ENCODE results near the gene CPLX1. TPM values are rescaled to one million over a fixed set of nuclear protein-coding genes. Genes with fewer than 3 reads are reported as not detected.

The CPLX1 gene
- total RNA-seq, 1 experiment from 2014 or later: 3.1 TPM

DNA sequence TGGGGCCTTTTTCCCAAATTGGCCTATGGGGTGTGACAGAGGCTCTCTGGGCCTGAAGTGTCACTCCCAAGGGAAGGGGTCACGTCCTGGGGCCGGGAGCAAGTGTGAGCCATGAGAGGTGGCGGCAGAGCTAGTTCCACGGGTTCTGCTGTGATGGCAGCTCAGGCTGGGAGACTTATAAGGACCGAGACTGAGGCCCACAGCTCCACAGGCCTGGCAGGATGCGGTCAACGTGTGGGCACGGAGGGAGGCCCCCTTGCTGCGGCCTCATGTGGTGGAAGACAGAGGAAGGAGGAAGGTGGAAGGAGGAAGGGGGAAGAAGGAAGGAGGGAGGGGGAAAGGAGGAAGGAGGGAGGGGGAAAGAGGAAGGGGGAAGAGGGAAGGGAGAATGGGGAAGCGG, 7.2 kb upstream of the CPLX1 start:
- Histone ChIP-seq H3K9me3 (ENCODE audit: low read length) (no peaks in the 10 kb centered on the region), H3K27me3 (ENCODE audit: low read length) (no peaks in the 10 kb centered on the region), H2AFZ (ENCODE audit: low read length) (no peak overlapping the region), H3K9me2 (replicated peaks; ENCODE audit: insufficient read depth, low read length) (no peaks in the 10 kb centered on the region), H3K4me1 (ENCODE audit: low read length) (no peaks in the 10 kb centered on the region), H3K27ac (ENCODE audit: low read length) (no peak overlapping the region), H4K20me1 (ENCODE audit: insufficient read depth, low read depth, low read length) (no peaks in the 10 kb centered on the region), H3K4me2 (ENCODE audit: low read depth, low read length, poor library complexity, severe bottlenecking) (no peak overlapping the region), H3K9ac (ENCODE audit: low read length) (no peak overlapping the region), H3K79me2 (ENCODE audit: low read length) (no peaks in the 10 kb centered on the region), H3K4me3 (ENCODE audit: low read length) (no peak overlapping the region), H3K36me3 (ENCODE audit: insufficient read depth, low read length) (no peaks in the 10 kb centered on the region)
- no peak for DNase-seq

DNA sequence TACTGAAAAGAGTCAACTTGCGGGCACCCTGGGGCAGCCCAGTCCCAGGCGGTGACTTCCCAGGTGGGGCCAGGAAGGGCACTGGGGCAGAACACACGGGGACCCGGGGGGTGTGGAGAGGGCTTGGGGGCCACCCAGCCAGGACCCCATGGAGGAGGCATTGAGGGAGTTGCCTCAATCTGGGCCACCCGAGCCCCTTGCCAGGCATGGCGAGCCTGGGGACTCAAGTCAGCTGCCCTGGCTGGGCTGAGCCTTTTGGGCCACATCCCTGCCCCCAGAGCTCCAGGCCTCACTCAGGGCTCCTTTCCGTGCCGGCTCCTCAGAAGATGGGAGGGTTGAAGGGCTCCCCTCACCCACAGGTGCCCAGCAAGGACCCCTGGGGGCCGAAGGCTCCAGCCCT, 6.6 kb upstream of the CPLX1 start:
- no peak for DNase-seq
- Histone ChIP-seq H3K79me2 (ENCODE audit: low read length) (no peaks in the 10 kb centered on the region), H3K9me3 (ENCODE audit: low read length) (no peaks in the 10 kb centered on the region), H2AFZ (ENCODE audit: low read length) (no peak overlapping the region), H3K9ac (ENCODE audit: low read length) (no peak overlapping the region), H4K20me1 (ENCODE audit: insufficient read depth, low read depth, low read length) (no peaks in the 10 kb centered on the region), H3K4me1 (ENCODE audit: low read length) (no peaks in the 10 kb centered on the region), H3K36me3 (ENCODE audit: insufficient read depth, low read length) (no peaks in the 10 kb centered on the region), H3K9me2 (replicated peaks; ENCODE audit: insufficient read depth, low read length) (no peaks in the 10 kb centered on the region), H3K4me3 (ENCODE audit: low read length) (no peak overlapping the region), H3K27me3 (ENCODE audit: low read length) (no peaks in the 10 kb centered on the region), H3K27ac (ENCODE audit: low read length) (no peak overlapping the region), H3K4me2 (ENCODE audit: low read depth, low read length, poor library complexity, severe bottlenecking) (no peak overlapping the region)

DNA sequence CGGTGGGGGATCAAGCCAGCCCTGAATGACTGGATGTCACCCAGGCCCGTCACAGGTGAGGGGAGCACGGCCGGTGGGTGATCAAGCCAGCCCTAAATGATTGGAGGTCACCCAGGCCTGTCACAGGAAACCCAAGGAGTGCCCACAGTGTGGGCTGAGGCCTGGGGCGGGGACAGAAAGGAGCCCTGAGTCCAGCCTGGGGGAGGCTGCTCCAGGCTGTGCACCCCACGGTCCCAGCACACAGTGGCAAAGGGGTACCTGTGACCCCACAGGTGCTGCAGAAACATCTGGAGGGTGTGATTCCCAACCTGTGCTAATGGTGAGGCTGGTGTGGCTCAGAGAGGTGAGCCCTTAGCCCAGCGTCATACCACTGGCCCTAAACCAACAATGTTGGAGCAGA, 6.2 kb upstream of the CPLX1 start:
- DNase-seq: no peak
- Histone ChIP-seq H2AFZ (ENCODE audit: low read length) (no peak overlapping the region), H3K9me2 (replicated peaks; ENCODE audit: insufficient read depth, low read length) (no peaks in the 10 kb centered on the region), H3K4me3 (ENCODE audit: low read length) (no peak overlapping the region), H3K9me3 (ENCODE audit: low read length) (no peaks in the 10 kb centered on the region), H3K27me3 (ENCODE audit: low read length) (no peaks in the 10 kb centered on the region), H3K36me3 (ENCODE audit: insufficient read depth, low read length) (no peaks in the 10 kb centered on the region), H3K4me2 (ENCODE audit: low read depth, low read length, poor library complexity, severe bottlenecking) (no peak overlapping the region), H3K79me2 (ENCODE audit: low read length) (no peaks in the 10 kb centered on the region), H3K27ac (ENCODE audit: low read length) (no peak overlapping the region), H4K20me1 (ENCODE audit: insufficient read depth, low read depth, low read length) (no peaks in the 10 kb centered on the region), H3K9ac (ENCODE audit: low read length) (no peak overlapping the region), H3K4me1 (ENCODE audit: low read length) (no peaks in the 10 kb centered on the region)

DNA sequence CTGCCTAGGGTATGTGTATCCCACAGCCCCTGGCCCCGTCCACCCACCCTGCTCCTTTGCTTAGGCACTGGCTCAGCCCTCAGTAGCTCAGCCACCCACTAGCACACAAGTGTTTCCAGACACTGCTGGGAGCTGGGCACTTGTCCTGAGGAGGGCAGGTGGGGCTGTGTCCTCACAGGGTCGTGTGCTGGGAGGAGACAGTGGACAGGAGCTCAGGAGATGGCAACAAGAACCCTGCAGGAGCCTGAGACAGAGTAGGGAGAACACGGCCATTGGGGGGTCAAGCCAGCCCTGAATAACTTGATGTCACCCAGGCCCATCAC, 5.5 kb upstream of the CPLX1 start:
- no peak overlapping the region for H2AFZ ChIP-seq (ENCODE audit: low read length)
- DNase-seq: no peak
- no peaks in the 10 kb centered on the region for H3K4me1 ChIP-seq (ENCODE audit: low read length)
- H3K27me3 ChIP-seq (ENCODE audit: low read length): no peaks in the 10 kb centered on the region
- no peaks in the 10 kb centered on the region for H3K9me2 ChIP-seq (replicated peaks; ENCODE audit: insufficient read depth, low read length)
- H3K9me3 ChIP-seq (ENCODE audit: low read length): no peaks in the 10 kb centered on the region
- no peak overlapping the region for H3K27ac ChIP-seq (ENCODE audit: low read length)
- H4K20me1 ChIP-seq (ENCODE audit: insufficient read depth, low read depth, low read length): no peaks in the 10 kb centered on the region
- no peak overlapping the region for H3K4me3 ChIP-seq (ENCODE audit: low read length)
- H3K36me3 ChIP-seq (ENCODE audit: insufficient read depth, low read length): no peaks in the 10 kb centered on the region
- H3K9ac ChIP-seq (ENCODE audit: low read length): no peak overlapping the region
- no peaks in the 10 kb centered on the region for H3K79me2 ChIP-seq (ENCODE audit: low read length)
- H3K4me2 ChIP-seq (ENCODE audit: low read depth, low read length, poor library complexity, severe bottlenecking): no peak overlapping the region

DNA sequence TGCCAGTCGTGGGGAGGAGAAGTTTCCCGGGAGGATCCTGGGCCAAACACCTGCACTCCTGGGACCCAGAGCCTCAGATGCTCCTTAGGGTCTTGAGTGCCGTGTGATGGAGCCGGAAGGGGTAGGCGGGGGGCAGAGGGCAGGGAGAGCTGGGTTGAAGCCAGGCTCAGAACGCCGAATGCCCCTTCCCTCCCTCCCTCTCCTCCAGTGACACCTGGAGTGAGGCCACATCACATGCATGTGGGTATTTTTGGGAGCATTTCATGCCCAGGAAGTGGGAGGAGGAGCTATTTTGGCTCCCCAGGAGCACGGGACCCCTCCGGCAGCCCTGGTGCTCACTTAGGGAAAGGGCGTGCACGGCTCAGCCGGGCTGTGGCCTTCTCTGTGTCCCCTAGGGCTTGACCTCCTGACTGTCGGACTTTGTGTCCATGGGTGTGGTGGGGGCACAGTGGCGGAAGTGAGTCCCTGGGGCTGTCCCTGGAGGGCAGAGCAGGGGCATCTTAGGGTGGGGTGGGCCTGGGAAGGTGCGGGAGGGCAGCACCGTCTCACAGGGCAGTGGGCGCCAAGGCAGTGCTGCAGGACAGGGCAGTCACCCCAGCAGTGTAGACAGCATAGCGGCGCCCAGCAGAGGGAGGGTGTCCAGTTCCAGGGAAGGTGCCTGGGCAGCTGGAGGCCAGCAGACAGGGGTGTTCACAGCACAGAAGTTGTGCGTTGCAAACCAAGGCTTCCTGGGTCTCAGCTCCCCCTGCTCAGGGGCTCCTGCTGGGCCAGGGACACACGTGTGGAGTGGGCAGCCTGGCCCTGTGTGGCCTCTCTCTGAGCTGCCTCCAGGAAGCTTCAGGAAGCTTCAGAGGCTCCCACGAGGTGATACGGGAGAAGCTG, 4.9 kb upstream of the CPLX1 start:
- Histone ChIP-seq H3K9me2 (replicated peaks; ENCODE audit: insufficient read depth, low read length) (no peaks in the 10 kb centered on the region), H3K36me3 (ENCODE audit: insufficient read depth, low read length) (no peaks in the 10 kb centered on the region), H3K4me2 (ENCODE audit: low read depth, low read length, poor library complexity, severe bottlenecking) (no peak overlapping the region), H3K27ac (ENCODE audit: low read length) (no peak overlapping the region), H3K4me3 (ENCODE audit: low read length) (no peak overlapping the region), H2AFZ (ENCODE audit: low read length) (no peak overlapping the region), H3K4me1 (ENCODE audit: low read length) (no peaks in the 10 kb centered on the region), H3K79me2 (ENCODE audit: low read length) (no peaks in the 10 kb centered on the region), H4K20me1 (ENCODE audit: insufficient read depth, low read depth, low read length) (no peaks in the 10 kb centered on the region), H3K27me3 (ENCODE audit: low read length) (no peaks in the 10 kb centered on the region), H3K9ac (ENCODE audit: low read length) (no peak overlapping the region), H3K9me3 (ENCODE audit: low read length) (no peaks in the 10 kb centered on the region)
- DNase-seq: no peak

DNA sequence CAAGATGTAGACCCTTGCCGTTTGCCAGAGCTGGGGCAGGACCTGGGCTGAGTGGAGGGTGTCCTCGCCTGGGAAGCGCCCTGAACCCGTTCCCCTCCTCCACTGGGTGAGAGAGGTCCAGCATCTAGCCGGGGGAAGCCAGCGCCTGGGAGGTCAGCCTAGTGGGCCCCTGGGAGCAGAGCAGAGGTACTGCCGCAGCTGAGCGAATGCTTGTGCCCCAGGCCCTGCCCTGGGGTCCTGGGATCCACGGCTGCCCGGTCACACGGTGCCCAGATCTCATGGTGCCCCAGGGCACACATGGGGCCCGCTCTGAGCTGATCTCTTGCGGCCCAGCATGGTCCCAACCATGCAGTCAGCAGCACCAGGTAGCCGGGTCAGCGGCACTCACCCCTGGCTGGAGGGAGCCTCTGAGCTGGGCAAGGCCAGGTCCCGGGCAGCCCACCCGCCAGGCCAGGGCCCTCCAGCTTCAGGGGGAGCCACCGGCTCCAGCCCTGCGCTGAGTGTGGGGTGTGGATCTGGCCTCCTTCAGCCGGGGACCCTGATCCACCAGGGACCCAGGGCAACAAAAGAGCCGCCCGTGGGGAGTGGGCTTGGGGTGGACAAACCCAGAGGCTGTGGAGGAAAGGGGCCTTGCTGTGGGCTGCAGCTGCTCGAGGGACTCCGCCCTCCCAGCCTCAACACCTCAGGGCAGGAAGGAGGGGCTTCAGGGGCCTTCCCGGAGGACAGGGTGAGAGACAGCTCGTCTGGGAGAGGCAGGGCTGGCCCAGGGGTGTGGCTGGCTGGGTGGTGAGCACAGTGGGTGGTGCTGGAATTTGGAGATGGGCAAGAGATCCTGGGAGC, 4.1 kb upstream of the CPLX1 start:
- Histone ChIP-seq H3K9ac (ENCODE audit: low read length) (no peak overlapping the region), H3K27ac (ENCODE audit: low read length) (no peak overlapping the region), H4K20me1 (ENCODE audit: insufficient read depth, low read depth, low read length) (no peaks in the 10 kb centered on the region), H3K4me2 (ENCODE audit: low read depth, low read length, poor library complexity, severe bottlenecking) (no peak overlapping the region), H2AFZ (ENCODE audit: low read length) (no peak overlapping the region), H3K36me3 (ENCODE audit: insufficient read depth, low read length) (no peaks in the 10 kb centered on the region), H3K79me2 (ENCODE audit: low read length) (no peaks in the 10 kb centered on the region), H3K4me3 (ENCODE audit: low read length) (no peak overlapping the region), H3K27me3 (ENCODE audit: low read length) (no peaks in the 10 kb centered on the region), H3K4me1 (ENCODE audit: low read length) (no peaks in the 10 kb centered on the region), H3K9me2 (replicated peaks; ENCODE audit: insufficient read depth, low read length) (no peaks in the 10 kb centered on the region), H3K9me3 (ENCODE audit: low read length) (no peaks in the 10 kb centered on the region)
- no peak for DNase-seq

DNA sequence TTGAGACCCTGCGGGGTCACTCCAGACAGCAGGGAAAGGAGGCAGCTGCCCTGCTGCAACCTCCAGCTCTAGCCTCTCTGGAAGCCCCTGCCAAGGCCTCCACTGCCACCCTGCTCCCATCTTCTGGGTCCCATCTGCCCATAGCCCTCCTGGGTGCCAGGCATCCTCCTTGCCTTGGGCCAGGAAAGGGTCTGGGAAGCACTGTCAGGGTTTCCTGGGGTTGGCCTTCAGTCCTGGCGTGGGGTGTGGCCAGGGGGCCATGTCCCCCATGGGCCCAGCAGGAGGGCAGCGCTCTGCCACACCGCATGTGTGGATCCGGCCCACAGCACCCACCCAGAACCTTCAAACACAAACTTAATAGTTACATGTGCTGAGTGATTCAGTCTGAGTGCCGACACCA, 3.4 kb upstream of the CPLX1 start:
- no peak overlapping the region for H2AFZ ChIP-seq (ENCODE audit: low read length)
- no peaks in the 10 kb centered on the region for H3K9me3 ChIP-seq (ENCODE audit: low read length)
- no peak overlapping the region for H3K9ac ChIP-seq (ENCODE audit: low read length)
- no peak overlapping the region for H3K27ac ChIP-seq (ENCODE audit: low read length)
- H3K36me3 ChIP-seq (ENCODE audit: insufficient read depth, low read length): no peaks in the 10 kb centered on the region
- H3K4me2 ChIP-seq (ENCODE audit: low read depth, low read length, poor library complexity, severe bottlenecking): no peak overlapping the region
- no peaks in the 10 kb centered on the region for H3K4me1 ChIP-seq (ENCODE audit: low read length)
- H3K27me3 ChIP-seq (ENCODE audit: low read length): no peaks in the 10 kb centered on the region
- no peaks in the 10 kb centered on the region for H3K79me2 ChIP-seq (ENCODE audit: low read length)
- H3K4me3 ChIP-seq (ENCODE audit: low read length): no peak overlapping the region
- no peaks in the 10 kb centered on the region for H4K20me1 ChIP-seq (ENCODE audit: insufficient read depth, low read depth, low read length)
- no peak for DNase-seq
- H3K9me2 ChIP-seq (replicated peaks; ENCODE audit: insufficient read depth, low read length): no peaks in the 10 kb centered on the region

DNA sequence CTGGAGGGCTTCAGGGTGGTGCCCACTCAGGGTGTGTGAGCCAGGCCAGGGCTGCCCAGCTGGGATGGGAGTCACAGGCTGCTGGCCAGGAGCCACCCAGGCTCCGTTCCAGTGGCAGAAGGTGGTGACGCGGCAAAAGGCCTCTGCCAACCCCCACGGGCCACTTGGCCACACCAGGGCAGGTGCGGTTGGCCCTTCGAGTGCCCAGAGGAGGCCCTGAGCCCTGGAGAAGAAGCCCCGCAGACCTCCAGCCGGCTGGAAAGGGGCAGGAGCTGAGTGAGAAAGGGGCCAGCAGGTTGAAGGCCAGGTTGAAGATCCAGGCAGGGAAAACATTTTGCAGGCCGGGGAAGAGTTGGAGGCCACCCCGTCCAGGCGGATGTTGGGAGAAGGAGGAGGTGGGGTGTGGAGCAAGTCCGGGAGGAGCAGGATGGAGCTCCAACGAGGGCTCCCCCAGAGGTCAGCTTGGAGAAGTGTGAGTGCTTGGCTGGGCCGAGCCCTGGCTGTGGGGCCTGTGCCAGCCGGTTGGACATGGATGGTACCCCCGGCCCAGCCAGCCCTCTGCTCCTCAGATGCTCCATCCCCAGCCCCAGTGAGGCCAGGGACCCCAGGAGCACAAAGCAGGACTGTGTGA, 2.8 kb upstream of the CPLX1 start:
- H3K36me3 ChIP-seq (ENCODE audit: insufficient read depth, low read length): no peaks in the 10 kb centered on the region
- no peak overlapping the region for H3K4me3 ChIP-seq (ENCODE audit: low read length)
- no peak overlapping the region for H3K9ac ChIP-seq (ENCODE audit: low read length)
- H3K4me1 ChIP-seq (ENCODE audit: low read length): no peaks in the 10 kb centered on the region
- H3K4me2 ChIP-seq (ENCODE audit: low read depth, low read length, poor library complexity, severe bottlenecking): no peak overlapping the region
- no peaks in the 10 kb centered on the region for H3K9me3 ChIP-seq (ENCODE audit: low read length)
- no peaks in the 10 kb centered on the region for H4K20me1 ChIP-seq (ENCODE audit: insufficient read depth, low read depth, low read length)
- DNase-seq: no peak
- H3K27ac ChIP-seq (ENCODE audit: low read length): no peak overlapping the region
- H3K9me2 ChIP-seq (replicated peaks; ENCODE audit: insufficient read depth, low read length): no peaks in the 10 kb centered on the region
- H2AFZ ChIP-seq (ENCODE audit: low read length): no peak overlapping the region
- no peaks in the 10 kb centered on the region for H3K79me2 ChIP-seq (ENCODE audit: low read length)
- no peaks in the 10 kb centered on the region for H3K27me3 ChIP-seq (ENCODE audit: low read length)
